HEK293 (cell line): ENCODE data around the gene STX11.

Source experiments
- CTCF ChIA-PET: fragments of 350-600 bp; formaldehyde crosslinking; extraction: SDS; loops from one replicate; lab custom pipeline; 2021; ENCODE audit warnings: antibody characterized with exemption; lab: Yijun Ruan, JAX
- POLR2A ChIA-PET: fragments of 300-600 bp; formaldehyde crosslinking; extraction: SDS; loops from one replicate; lab custom pipeline; 2020; ENCODE audit warnings: antibody characterized with exemption, inconsistent platforms; lab: Yijun Ruan, JAX
- H3K27ac ChIP-seq: fragments of 200-500 bp; sonication (Bioruptor generic); 2 replicates; pipeline ENCODE4 v1.5.1; 2014; ENCODE audit warnings: low read depth, low read length, control low read depth, inconsistent platforms; ENCODE audit errors: extremely low read depth
- H3K36me3 ChIP-seq, 2 experiments: fragments of 200-500 bp in 1 of 2; sonication (Bioruptor generic) in 1 of 2; 1 replicate in 1 of 2; 2 replicates in 1 of 2; pipeline ENCODE4 v1.5.1; 2014 to 2017; ENCODE audit warnings: inconsistent platforms in 2 of 2, low read length in 2 of 2; ENCODE audit not compliant: control insufficient read depth in 2 of 2, insufficient read depth in 1 of 2
- H3K4me1 ChIP-seq: fragments of 200-500 bp; sonication (Bioruptor generic); 2 replicates; pipeline ENCODE4 v1.5.1; 2014; ENCODE audit warnings: mild to moderate bottlenecking, low read length, inconsistent platforms; ENCODE audit not compliant: control insufficient read depth, insufficient read depth
- H3K4me3 ChIP-seq: 2 replicates; pipeline ENCODE4 v1.5.1; 2011; ENCODE audit warnings: low read depth, mild to moderate bottlenecking, control low read depth, low read length, moderate library complexity
- H3K9me3 ChIP-seq: fragments of 200-500 bp; sonication (Bioruptor generic); 2 replicates; pipeline ENCODE4 v1.5.1; 2014; ENCODE audit warnings: low read depth, low read length, inconsistent platforms; ENCODE audit not compliant: control insufficient read depth, insufficient read depth
- BCL11A ChIP-seq: fragments of 450-650 bp; formaldehyde crosslinking; IDR thresholded peaks from 2 replicates; pipeline ENCODE4 v1.5.1; 2016; ENCODE audit warnings: low read depth, missing biosample characterization, missing genetic modification characterization
- GLIS1 ChIP-seq: fragments of 450-650 bp; formaldehyde crosslinking; IDR thresholded peaks from 2 replicates; pipeline ENCODE4 v1.5.1; 2016; ENCODE audit warnings: missing biosample characterization, missing genetic modification characterization
- REST ChIP-seq: fragments of 450-650 bp; formaldehyde crosslinking; IDR thresholded peaks from 2 replicates; pipeline ENCODE4 v1.5.1; 2016; ENCODE audit warnings: missing biosample characterization, missing genetic modification characterization
- ZBTB10 ChIP-seq: fragments of 450-650 bp; formaldehyde crosslinking; IDR thresholded peaks from 2 replicates; pipeline ENCODE4 v1.5.1; 2016; ENCODE audit warnings: missing biosample characterization, missing genetic modification characterization
- ZBTB8A ChIP-seq: fragments of 450-650 bp; formaldehyde crosslinking; IDR thresholded peaks from 2 replicates; pipeline ENCODE4 v1.5.1; 2016; ENCODE audit warnings: missing biosample characterization, missing genetic modification characterization
- ZNF138 ChIP-seq: fragments of 450-650 bp; formaldehyde crosslinking; IDR thresholded peaks from 2 replicates; pipeline ENCODE4 v1.5.1; 2016; ENCODE audit warnings: missing biosample characterization, missing genetic modification characterization, borderline replicate concordance
- ZNF169 ChIP-seq: fragments of 450-650 bp; formaldehyde crosslinking; IDR thresholded peaks from 2 replicates; pipeline ENCODE4 v1.5.1; 2016; ENCODE audit warnings: missing biosample characterization, missing genetic modification characterization
- ZNF239 ChIP-seq: fragments of 450-650 bp; formaldehyde crosslinking; IDR thresholded peaks from 2 replicates; pipeline ENCODE4 v1.5.1; 2016; ENCODE audit warnings: missing biosample characterization, missing genetic modification characterization
- ZNF26 ChIP-seq: fragments of 450-650 bp; formaldehyde crosslinking; IDR thresholded peaks from 2 replicates; pipeline ENCODE4 v1.5.1; 2016; ENCODE audit warnings: missing biosample characterization, missing genetic modification characterization
- ZNF280C ChIP-seq: fragments of 450-650 bp; formaldehyde crosslinking; IDR thresholded peaks from 2 replicates; pipeline ENCODE4 v1.5.1; 2016; ENCODE audit warnings: missing biosample characterization, missing genetic modification characterization
- ZNF292 ChIP-seq: fragments of 450-650 bp; formaldehyde crosslinking; IDR thresholded peaks from 2 replicates; pipeline ENCODE4 v1.5.1; 2016; ENCODE audit warnings: low read depth, missing biosample characterization, missing genetic modification characterization, borderline replicate concordance
- ZNF302 ChIP-seq: fragments of 450-650 bp; formaldehyde crosslinking; IDR thresholded peaks from 2 replicates; pipeline ENCODE4 v1.5.1; 2016; ENCODE audit warnings: missing biosample characterization, missing genetic modification characterization, low read depth
- ZNF324 ChIP-seq: fragments of 450-650 bp; formaldehyde crosslinking; IDR thresholded peaks from 2 replicates; pipeline ENCODE4 v1.5.1; 2016; ENCODE audit warnings: missing biosample characterization, missing genetic modification characterization
- ZNF433 ChIP-seq: fragments of 450-650 bp; formaldehyde crosslinking; IDR thresholded peaks from 2 replicates; pipeline ENCODE4 v1.5.1; 2016; ENCODE audit warnings: missing biosample characterization, missing genetic modification characterization, low read depth
- ZNF513 ChIP-seq: fragments of 450-650 bp; IDR thresholded peaks from 2 replicates; pipeline ENCODE4 v1.5.1; 2018; ENCODE audit warnings: missing biosample characterization, missing genetic modification characterization
- ZNF544 ChIP-seq: fragments of 450-650 bp; formaldehyde crosslinking; IDR thresholded peaks from 2 replicates; pipeline ENCODE4 v1.5.0; 2017; ENCODE audit warnings: missing biosample characterization, missing genetic modification characterization
- ZNF707 ChIP-seq: fragments of 450-650 bp; formaldehyde crosslinking; IDR thresholded peaks from 2 replicates; pipeline ENCODE4 v1.5.1; 2016; ENCODE audit warnings: missing biosample characterization, missing genetic modification characterization
- ZNF768 ChIP-seq: fragments of 450-650 bp; formaldehyde crosslinking; IDR thresholded peaks from 2 replicates; pipeline ENCODE4 v1.5.1; 2018; ENCODE audit warnings: missing biosample characterization, mild to moderate bottlenecking, missing genetic modification characterization
- ZNF776 ChIP-seq: fragments of 450-650 bp; formaldehyde crosslinking; IDR thresholded peaks from 2 replicates; pipeline ENCODE4 v1.5.0; 2017; ENCODE audit warnings: missing biosample characterization, missing genetic modification characterization, borderline replicate concordance
- ZSCAN16 ChIP-seq: fragments of 450-650 bp; formaldehyde crosslinking; IDR thresholded peaks from 2 replicates; pipeline ENCODE4 v1.5.1; 2016; ENCODE audit warnings: missing biosample characterization, missing genetic modification characterization

Gene STX11

GRCh38 chr6:144219056-144219685 is 68.9 kb downstream of the STX11 start (continued):
- no peak for TF ChIP-seq ZBTB10 (tag by site-specific recombination)
- no peak for TF ChIP-seq ZNF138
- TF ChIP-seq ZNF433 (tag by site-specific recombination), result no peak

- H3K4me3 ChIP-seq, result no peak overlapping the region
- no peaks in the 10 kb centered on the region for H3K36me3 ChIP-seq
- no peak overlapping the region for H3K27ac ChIP-seq
- no peak for TF ChIP-seq ZNF768 (tag by site-specific recombination)
- TF ChIP-seq ZNF544 (tag by site-specific recombination), result no peak
- TF ChIP-seq BCL11A, result no peak
- TF ChIP-seq GLIS1 (tag by site-specific recombination), result no peak
- no peak for TF ChIP-seq ZNF292 (tag by site-specific recombination)
- TF ChIP-seq ZNF239 (tag by site-specific recombination), result no peak
- TF ChIP-seq ZNF26 (tag by site-specific recombination), result no peak
- POLR2A ChIA-PET, result no interaction called here
- CTCF ChIA-PET, result interaction anchor here (0.7 to 3.3 kb wide), 12 partner anchors 8 to 645 kb away, joined by 3 to 10 read pairs (median 4); no protein-coding TSS in a partner anchor
- no peaks in the 10 kb centered on the region for H3K4me1 ChIP-seq
- H3K9me3 ChIP-seq, result no peaks in the 10 kb centered on the region
Measured at GRCh38 chr6:144220031-144220790, 69.9 kb downstream of the STX11 start.

- H3K4me1 ChIP-seq, result no peaks in the 10 kb centered on the region
- ChIA-PET POLR2A (no interaction called here), CTCF (interaction anchor here (0.7 to 1.0 kb wide), 2 partner anchors 15 to 726 kb away, joined by 3 to 5 read pairs; no protein-coding TSS in a partner anchor)
- H3K27ac ChIP-seq, result no peak overlapping the region
- no peak overlapping the region for H3K4me3 ChIP-seq
- no peaks in the 10 kb centered on the region for H3K9me3 ChIP-seq
- H3K36me3 ChIP-seq, result no peaks in the 10 kb centered on the region
- TF ChIP-seq ZSCAN16 (tag by site-specific recombination), result no peak
- no peak for TF ChIP-seq ZNF544 (tag by site-specific recombination)
- TF ChIP-seq ZNF169, result no peak
- no peak for TF ChIP-seq ZNF302 (tag by site-specific recombination)
- no peak for TF ChIP-seq ZNF280C (tag by site-specific recombination)
- no peak for TF ChIP-seq ZNF707 (tag by site-specific recombination)
- no peak for TF ChIP-seq REST
- no peak for TF ChIP-seq ZNF324 (tag by site-specific recombination)
- TF ChIP-seq ZBTB8A (tag by site-specific recombination), result no peak
- no peak for TF ChIP-seq ZNF513 (tag by site-specific recombination)
- TF ChIP-seq ZNF776 (tag by site-specific recombination), result no peak
Measured at GRCh38 chr6:144223686-144224085, 73.4 kb downstream of the STX11 start.
